Effector CD8-positive, alpha-beta T cell (primary cell): ENCODE results near the gene SCN1B.
"Not testable (repeated sequence)": the region's sequence is repeated elsewhere in the genome, so short reads cannot be mapped to it uniquely, and the experiment has no call there.

Source experiments
- DNase-seq: peaks from one replicate; lab custom pipeline; 2025; lab: John Stamatoyannopoulos, UW
- total RNA-seq, 4 experiments: gene quantifications; one replicate each; lab custom pipeline; 2026; lab: John Stamatoyannopoulos, UW

The SCN1B gene
- 0.49 to 3.4 (median 2.7) reads per million in 4 experiments for total RNA-seq

GRCh38 chr19:35030257-35031071 is at the start of gene SCN1B:
TSS of gene SCN1B (plus strand) at chr19:35030470. CDS start at chr19:35030821, 351 bp downstream.
- DNase-seq: peak; percentile 9

- no peak for DNase-seq
These were observed 48.0 kb upstream of the SCN1B start for GRCh38 chr19:34982275-34982674.

DNA sequence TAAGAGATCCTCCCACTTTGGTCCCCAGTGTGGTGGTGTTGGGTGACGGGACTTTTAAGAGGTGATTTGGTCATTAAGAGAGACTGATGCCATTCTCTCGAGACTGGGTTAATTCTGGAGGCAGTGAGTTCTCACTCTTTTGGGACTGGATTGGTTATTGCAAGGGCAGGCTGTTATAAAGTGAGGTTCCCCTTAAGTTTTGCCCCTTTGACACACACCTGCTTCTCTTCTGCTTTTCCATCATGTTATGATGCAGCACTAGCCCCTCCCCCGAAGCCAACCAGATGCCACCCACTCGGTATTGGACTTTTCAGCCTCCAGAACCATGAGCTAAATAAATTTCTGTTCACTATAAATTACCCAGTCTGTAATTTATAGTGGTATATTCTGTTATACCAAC is 46.5 kb upstream of the SCN1B start:
- DNase-seq: no peak

- DNase-seq: no peak
These were observed 46.0 kb upstream of the SCN1B start for GRCh38 chr19:34984287-34984686.

DNA sequence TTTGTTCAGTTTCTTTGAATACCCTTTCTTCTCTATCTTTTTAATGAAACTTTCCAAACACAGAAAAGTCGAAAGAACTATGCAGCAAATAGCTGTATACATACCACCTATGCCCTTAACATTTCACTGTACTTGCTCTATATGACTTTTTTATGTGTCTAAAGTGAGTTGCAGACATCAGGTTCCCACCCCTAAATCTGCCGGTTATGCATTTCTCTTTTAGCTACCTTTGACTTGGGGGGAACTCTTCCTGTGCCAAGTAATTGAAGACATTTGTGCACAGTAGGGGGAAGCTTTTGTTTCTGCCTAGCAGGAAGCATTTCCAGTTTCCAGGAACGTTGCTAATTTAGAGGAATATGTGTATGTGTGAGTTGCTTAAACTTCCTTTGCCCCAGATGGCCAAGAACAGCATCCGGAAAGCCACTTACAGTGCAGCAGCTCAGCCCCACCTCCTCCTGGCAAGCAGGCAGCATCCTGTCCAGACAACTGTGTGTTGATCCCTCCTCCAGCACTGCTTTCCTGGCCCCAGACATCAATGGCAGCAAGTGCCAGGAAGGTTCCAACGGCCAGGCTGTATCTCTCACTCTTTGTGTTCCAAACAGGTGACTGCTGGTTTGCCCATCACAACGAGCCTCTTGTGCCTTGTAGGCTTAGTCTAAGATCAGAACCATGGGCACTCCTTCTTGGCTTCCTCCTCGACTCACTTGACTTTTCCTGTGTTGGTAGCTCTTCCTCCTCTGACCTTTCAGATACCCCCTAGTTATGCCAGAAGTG is 44.8 kb upstream of the SCN1B start:
- DNase-seq: peak; percentile 5

DNA sequence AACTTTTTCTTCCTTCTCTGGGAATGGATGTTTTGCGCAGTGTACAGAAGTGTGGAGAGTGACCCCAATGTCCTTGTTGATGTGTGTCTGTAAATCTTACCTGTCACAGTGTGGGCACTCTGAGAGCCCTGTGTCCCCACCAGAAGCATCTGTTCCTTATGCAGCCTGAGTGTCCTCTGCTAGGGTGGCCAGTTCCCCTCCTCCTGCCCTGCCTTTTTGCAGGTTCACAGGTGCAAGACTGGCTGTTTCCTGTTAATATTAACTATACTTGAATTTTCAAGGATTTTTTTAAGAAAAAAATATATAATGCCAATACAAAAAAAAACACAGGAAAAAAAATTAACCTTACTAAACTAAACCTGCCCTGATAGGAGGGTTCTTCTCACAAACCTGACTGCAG is 42.2 kb upstream of the SCN1B start:
- DNase-seq: no peak

DNA sequence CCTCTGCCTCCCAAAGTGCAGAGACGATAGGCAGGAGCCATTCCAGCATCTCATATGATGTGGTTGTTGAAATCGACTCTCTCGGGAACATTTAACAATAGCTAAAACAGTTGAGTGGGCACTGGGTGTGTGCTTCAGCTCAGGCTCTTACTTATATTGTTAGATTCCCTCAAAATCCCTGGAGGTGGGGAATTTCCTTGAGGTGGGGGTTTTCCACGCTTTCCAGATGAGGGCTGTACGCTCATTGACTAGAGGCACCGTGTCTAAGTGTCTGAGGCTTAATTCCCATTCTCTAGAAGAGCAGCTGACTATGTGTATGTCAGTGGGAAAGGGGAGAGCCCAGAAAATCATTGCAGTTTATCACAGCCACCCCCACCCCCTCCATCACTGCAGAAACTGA is 41.0 kb upstream of the SCN1B start:
- no peak for DNase-seq

- no peak for DNase-seq
These were observed 39.6 kb upstream of the SCN1B start for GRCh38 chr19:34990578-34991192.

GRCh38 chr19:34991542-34992333 is 38.5 kb upstream of the SCN1B start:
- no peak for DNase-seq

GRCh38 chr19:34992582-34992981 is 37.7 kb upstream of the SCN1B start:
- not testable (repeated sequence) for DNase-seq

DNA sequence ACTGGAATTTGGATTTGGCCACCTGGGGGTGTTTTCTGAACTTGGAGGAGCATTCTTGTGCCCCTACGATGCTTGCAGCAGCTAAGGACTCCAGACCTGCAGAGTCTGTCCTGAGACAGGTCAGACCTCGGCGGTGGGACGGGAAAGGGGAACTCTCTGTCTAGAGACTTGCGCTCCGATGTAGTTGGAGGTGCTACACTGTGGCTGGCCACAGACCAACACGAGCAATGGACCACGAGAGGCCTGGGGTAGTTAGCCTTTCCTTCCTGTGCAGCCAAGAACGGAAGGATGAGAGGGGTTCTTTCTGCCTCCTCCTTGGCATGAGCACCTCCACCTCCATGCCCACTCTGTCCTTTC is 36.0 kb upstream of the SCN1B start:
- no peak for DNase-seq

DNA sequence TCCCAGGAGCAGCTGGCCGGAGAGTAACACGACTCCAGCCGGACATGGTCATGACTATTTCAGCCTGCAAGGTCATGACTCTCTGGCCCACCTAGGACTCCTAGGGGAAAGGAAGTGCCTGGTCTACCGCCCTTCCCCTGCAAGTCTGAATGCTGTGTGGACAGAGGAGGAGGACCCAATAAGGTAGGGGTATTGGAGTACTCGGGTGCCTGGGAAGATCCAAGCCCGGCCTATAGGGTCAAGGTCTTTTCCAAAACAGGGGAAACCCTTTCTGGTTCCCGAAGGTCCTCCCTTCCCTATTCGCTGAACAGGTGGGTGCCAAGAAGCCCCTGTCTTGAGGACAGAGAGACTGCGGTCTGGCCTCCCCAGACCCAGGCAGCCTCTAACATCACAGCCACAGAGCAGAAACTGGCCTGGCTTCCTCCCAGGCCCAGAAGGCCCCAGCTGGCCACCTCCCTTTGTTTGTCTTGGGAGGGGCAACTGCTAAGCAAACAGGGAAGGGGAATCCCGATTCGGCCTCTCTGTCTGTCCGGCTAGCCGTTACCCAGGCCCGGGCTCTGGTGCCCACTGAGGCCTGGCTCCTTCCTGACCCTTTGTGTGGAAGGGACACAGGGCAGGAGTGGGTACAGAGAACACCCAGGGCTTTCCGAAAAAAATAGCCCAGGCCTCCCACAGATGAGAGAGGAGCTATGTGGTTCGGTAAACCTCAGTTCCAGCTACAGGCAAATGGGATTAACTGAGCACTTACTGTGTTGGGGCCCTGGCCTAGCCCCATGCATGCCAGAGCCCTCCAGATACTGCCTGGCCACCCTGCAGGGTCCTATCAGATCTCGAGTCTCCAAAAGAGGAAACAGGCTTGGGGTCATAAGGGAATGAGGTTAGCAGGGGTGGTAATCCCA is 35.4 kb upstream of the SCN1B start:
- DNase-seq: no peak

DNA sequence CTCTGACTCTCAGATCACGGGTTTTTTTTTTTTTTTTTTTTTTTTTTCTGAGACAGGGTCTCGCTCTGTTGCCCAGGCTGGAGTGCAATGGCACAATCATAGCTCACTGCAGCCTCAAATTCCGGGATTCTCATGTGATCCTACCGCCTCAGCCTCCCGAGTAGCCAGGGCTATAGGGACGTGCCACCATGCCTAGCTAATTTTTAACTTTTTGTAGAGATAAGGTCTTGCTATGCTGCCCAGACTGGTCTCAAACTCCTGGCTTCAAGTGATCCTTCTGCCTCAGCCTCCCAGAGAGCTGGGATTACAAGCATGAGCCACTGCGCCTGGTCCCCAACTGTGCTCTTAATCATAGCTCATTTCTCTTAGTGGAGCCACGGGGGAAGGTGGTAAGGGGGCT is 34.7 kb upstream of the SCN1B start:
- no peak for DNase-seq

- no peak for DNase-seq
These were observed 33.1 kb upstream of the SCN1B start for GRCh38 chr19:34997071-34997617.

DNA sequence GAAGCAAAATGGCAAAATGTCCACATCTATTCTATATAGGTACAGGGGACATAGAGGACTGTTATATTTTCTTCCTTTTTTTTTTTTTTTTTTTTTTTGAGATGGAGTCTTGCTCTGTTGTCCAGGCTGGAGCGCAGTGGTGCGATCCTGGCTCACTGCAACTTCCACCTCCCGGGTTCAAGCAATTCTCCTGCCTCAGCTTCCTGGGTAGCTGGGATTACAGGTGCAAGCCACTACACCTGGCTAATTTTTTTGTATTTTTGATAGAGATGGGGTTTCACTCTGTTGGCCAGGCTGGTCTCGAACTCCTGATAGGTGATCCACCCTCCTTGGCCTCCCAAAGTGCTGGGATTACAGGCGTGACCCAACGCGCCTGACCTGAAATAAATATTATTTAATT is 32.0 kb upstream of the SCN1B start:
- DNase-seq: not testable (repeated sequence)

DNA sequence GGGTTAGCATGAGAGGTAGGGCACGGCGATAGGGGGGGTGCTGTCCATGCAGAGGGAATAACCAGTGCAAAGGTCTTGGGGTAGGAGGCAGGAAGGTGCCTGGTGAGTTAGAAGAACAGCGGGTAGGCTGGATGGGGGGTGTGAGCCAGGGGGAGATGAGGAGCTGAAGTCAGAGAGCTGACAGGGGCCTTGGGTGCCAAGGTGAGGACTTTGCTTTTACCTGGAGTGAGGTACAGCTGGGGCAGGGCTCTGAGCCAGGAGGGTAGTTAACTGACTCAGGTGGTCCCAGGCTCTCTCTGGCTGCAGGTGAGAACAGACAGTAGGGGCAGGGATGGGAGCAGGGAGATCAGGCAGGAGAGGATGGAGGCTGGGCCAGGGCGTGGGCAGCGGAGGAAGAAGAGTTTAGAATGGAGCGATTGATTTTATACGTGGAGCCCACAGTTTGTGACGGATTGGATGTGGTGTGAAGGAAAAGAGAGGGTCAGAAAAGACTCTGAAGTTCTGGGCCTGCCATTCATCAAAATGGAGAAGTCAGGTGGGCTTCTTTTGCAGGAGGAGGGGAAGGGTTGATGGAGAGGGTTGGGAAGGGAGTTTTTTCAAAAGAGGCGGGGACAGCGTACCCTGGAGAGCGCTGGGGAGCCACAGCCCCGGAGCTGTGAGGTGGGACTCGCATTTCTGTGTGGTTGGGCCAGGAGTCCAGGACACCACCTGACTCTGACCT is 31.3 kb upstream of the SCN1B start:
- no peak for DNase-seq

- DNase-seq: peak; percentile 48
These were observed 30.6 kb upstream of the SCN1B start, which contains the start of gene GRAMD1A for GRCh38 chr19:34999498-35000337. TSS of gene GRAMD1A (plus strand) at chr19:35000323. CDS start at chr19:35000479, 156 bp downstream.

DNA sequence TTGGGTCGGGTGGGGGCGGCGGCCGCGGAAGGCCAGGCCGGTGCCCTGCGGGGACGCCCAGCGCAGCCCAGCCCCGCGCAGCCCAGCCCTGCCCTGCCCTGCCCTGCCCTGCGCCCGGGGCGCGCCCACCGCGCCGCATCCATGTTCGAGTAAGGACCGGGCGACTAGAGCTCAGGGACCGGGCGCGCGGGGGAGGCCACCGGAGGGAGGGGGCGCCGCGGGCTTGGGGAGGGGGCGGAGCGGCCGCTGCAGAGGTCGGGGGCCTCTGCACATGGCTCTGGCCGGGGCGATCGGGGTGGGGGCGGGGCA is 30.0 kb upstream of the SCN1B start:
- no peak for DNase-seq
